ENCODE measurements around the gene ACAP3.

DNA sequence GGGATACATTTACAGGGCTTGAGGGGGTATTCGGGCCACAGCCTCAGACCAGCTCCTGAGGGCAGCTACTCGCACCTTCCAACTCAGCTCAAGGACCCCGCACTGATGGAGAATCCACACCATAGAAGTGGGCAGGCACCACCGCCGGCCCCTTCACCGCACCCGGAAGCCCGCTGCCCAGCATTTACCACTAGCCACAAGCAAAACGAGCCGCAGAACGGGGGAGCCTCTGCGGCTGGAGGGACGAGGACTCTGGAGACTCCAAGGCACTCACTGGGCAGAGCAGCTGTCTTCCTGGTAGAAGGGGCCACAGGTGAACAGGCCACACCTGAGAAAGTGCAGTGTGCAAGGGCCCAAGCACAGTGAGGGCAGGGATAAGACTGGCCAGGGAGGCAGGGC is 39.4 kb downstream of the ACAP3 start:
- TF ChIP-seq GATA2 (IDR thresholded peaks at IDR 0.05; ENCODE audit: low read depth, low read length) (no peak), GATA3 (IDR thresholded peaks at IDR 0.05; ENCODE audit: low read depth, low read length) (no peak)
